H9 (cell line): ENCODE results near the gene C1orf159. TPM values are rescaled to one million over a fixed set of nuclear protein-coding genes. Genes with fewer than 3 reads are reported as not detected.

Source experiments
- DNase-seq: peaks from one replicate; pipeline ENCODE4 v3.0.0-alpha.2; 2017
- H2AFZ ChIP-seq: one replicate; pipeline ENCODE4 v1.6.1; 2013; ENCODE audit warnings: mild to moderate bottlenecking, low read length, control low read depth, moderate library complexity
- H2AK5ac ChIP-seq: 2 replicates; pipeline ENCODE4 v1.6.1; 2013; ENCODE audit warnings: low read length, control low read depth, mixed read lengths; ENCODE audit not compliant: insufficient read length
- H2BK120ac ChIP-seq: one replicate; pipeline ENCODE4 v1.6.1; 2013; ENCODE audit warnings: low read depth, mild to moderate bottlenecking, low read length, control low read depth, inconsistent platforms; ENCODE audit not compliant: poor library complexity, severe bottlenecking
- H2BK12ac ChIP-seq: 2 replicates; pipeline ENCODE4 v1.6.1; 2013; ENCODE audit warnings: low read length, control low read depth, mixed read lengths, low read depth; ENCODE audit not compliant: insufficient read length
- H2BK15ac ChIP-seq: 2 replicates; pipeline ENCODE4 v1.6.1; 2013; ENCODE audit warnings: low read depth, low read length, control low read depth
- H2BK20ac ChIP-seq: one replicate; pipeline ENCODE4 v1.6.1; 2013; ENCODE audit warnings: low read depth, mild to moderate bottlenecking, low read length, control low read depth, inconsistent platforms; ENCODE audit not compliant: poor library complexity, severe bottlenecking
- H2BK5ac ChIP-seq: 2 replicates; pipeline ENCODE4 v1.6.1; 2013; ENCODE audit warnings: low read length, control low read depth, mixed read lengths; ENCODE audit not compliant: insufficient read length
- H3K14ac ChIP-seq: 2 replicates; pipeline ENCODE4 v1.6.1; 2013; ENCODE audit warnings: low read length, control low read depth; ENCODE audit not compliant: insufficient read depth
- H3K18ac ChIP-seq: 2 replicates; pipeline ENCODE4 v1.6.1; 2013; ENCODE audit warnings: low read depth, mild to moderate bottlenecking, mixed read lengths, low read length, control low read depth; ENCODE audit not compliant: insufficient read length
- H3K23ac ChIP-seq: 2 replicates; pipeline ENCODE4 v1.6.1; 2013; ENCODE audit warnings: low read length, control low read depth, mixed read lengths, low read depth; ENCODE audit not compliant: insufficient read length
- H3K23me2 ChIP-seq: 2 replicates; pipeline ENCODE4 v1.6.1; 2013; ENCODE audit warnings: low read depth, mild to moderate bottlenecking, mixed read lengths, low read length, control low read depth; ENCODE audit not compliant: insufficient read length, poor library complexity, severe bottlenecking
- H3K27ac ChIP-seq: 2 replicates; pipeline ENCODE4 v1.5.1; 2013; ENCODE audit warnings: low read length, control low read depth, mixed read lengths, low read depth; ENCODE audit not compliant: insufficient read length
- H3K27me3 ChIP-seq: 2 replicates; pipeline ENCODE4 v1.6.1; 2013; ENCODE audit warnings: low read length, control low read depth, inconsistent platforms; ENCODE audit not compliant: insufficient read depth
- H3K4ac ChIP-seq: 2 replicates; pipeline ENCODE4 v1.6.1; 2013; ENCODE audit warnings: low read depth, mild to moderate bottlenecking, control low read depth, inconsistent platforms, low read length, moderate library complexity
- H3K4me1 ChIP-seq: 2 replicates; pipeline ENCODE4 v1.6.1; 2013; ENCODE audit warnings: low read length, control low read depth, inconsistent platforms; ENCODE audit not compliant: insufficient read depth
- H3K4me2 ChIP-seq: 2 replicates; pipeline ENCODE4 v1.6.1; 2013; ENCODE audit warnings: low read length, control low read depth, mixed read lengths; ENCODE audit not compliant: insufficient read length, insufficient read depth
- H3K56ac ChIP-seq: 2 replicates; pipeline ENCODE4 v1.6.1; 2013; ENCODE audit warnings: low read depth, mild to moderate bottlenecking, mixed read lengths, low read length, control low read depth; ENCODE audit not compliant: insufficient read length
- H3K79me1 ChIP-seq: 2 replicates; pipeline ENCODE4 v1.6.1; 2013; ENCODE audit warnings: low read depth, mild to moderate bottlenecking, moderate library complexity, low read length, control low read depth, inconsistent platforms; ENCODE audit not compliant: insufficient read depth, poor library complexity, severe bottlenecking
- H3K79me2 ChIP-seq: 2 replicates; pipeline ENCODE4 v1.6.1; 2013; ENCODE audit warnings: low read length, control low read depth, inconsistent platforms; ENCODE audit not compliant: insufficient read depth
- H3K9ac ChIP-seq: 2 replicates; pipeline ENCODE4 v1.6.1; 2013; ENCODE audit warnings: low read length, control low read depth, mixed read lengths; ENCODE audit not compliant: insufficient read length; ENCODE audit errors: extremely low read depth
- H3K9me3 ChIP-seq: one replicate; pipeline ENCODE4 v1.6.1; 2013; ENCODE audit warnings: low read depth, low read length, inconsistent platforms; ENCODE audit not compliant: control insufficient read depth
- H3T11ph ChIP-seq: one replicate; pipeline ENCODE4 v1.6.1; 2013; ENCODE audit warnings: mild to moderate bottlenecking, low read length, control low read depth, inconsistent platforms
- H4K20me1 ChIP-seq: one replicate; pipeline ENCODE4 v1.6.1; 2013; ENCODE audit not compliant: control insufficient read depth, insufficient read length, insufficient read depth
- H4K5ac ChIP-seq: 2 replicates; pipeline ENCODE4 v1.6.1; 2013; ENCODE audit warnings: low read depth, mild to moderate bottlenecking, mixed read lengths, low read length, control low read depth; ENCODE audit not compliant: insufficient read length
- H4K8ac ChIP-seq: replicated peaks from 2 replicates; pipeline ENCODE4 v1.6.1; 2013; ENCODE audit warnings: low read length, control low read depth, mixed read lengths, low read depth; ENCODE audit not compliant: insufficient read length
- H4K91ac ChIP-seq: 2 replicates; pipeline ENCODE4 v1.6.1; 2013; ENCODE audit warnings: low read depth, mild to moderate bottlenecking, moderate library complexity, mixed read lengths, low read length, control low read depth; ENCODE audit not compliant: insufficient read length
- H3K27ac Mint-ChIP-seq, 3 experiments: 2 replicates in 2 of 3; 3 replicates in 1 of 3; pipeline ENCODE4 v1.8.0; 2020 to 2021; ENCODE audit warnings: mixed read lengths in 3 of 3, mild to moderate bottlenecking in 1 of 3, moderate library complexity in 1 of 3
- H3K27me3 Mint-ChIP-seq: 2 replicates; pipeline ENCODE4 v1.8.0; 2021; ENCODE audit warnings: low read depth, mild to moderate bottlenecking, moderate library complexity, mixed read lengths
- H3K36me3 Mint-ChIP-seq, 3 experiments: 2 replicates in 2 of 3; 3 replicates in 1 of 3; pipeline ENCODE4 v1.8.0; 2020 to 2021; ENCODE audit warnings: low read depth in 3 of 3, mixed read lengths in 3 of 3; ENCODE audit not compliant: insufficient read depth in 1 of 3
- H3K4me1 Mint-ChIP-seq, 2 experiments: 2 replicates each; pipeline ENCODE4 v1.8.0; 2020; ENCODE audit warnings: mixed read lengths in 2 of 2
- H3K4me3 Mint-ChIP-seq, 2 experiments: 2 replicates in 1 of 2; 3 replicates in 1 of 2; pipeline ENCODE4 v1.8.0; 2020 to 2021; ENCODE audit warnings: mild to moderate bottlenecking in 2 of 2, mixed read lengths in 2 of 2, moderate library complexity in 1 of 2
- H3K9me3 Mint-ChIP-seq, 2 experiments: 2 replicates in 1 of 2; 3 replicates in 1 of 2; pipeline ENCODE4 v1.8.0; 2020; ENCODE audit warnings: mild to moderate bottlenecking in 2 of 2, mixed read lengths in 2 of 2, moderate library complexity in 1 of 2
- CTCF ChIP-seq: fragments of 200-600 bp; sonication (generic); conservative IDR thresholded peaks from 3 replicates; pipeline ENCODE4 v1.8.0; 2021; ENCODE audit warnings: antibody characterized with exemption, mild to moderate bottlenecking
- WGBS: extraction: QIAGEN DNeasy Blood & Tissue Kit; methylation state at CpG from one replicate; pipeline ENCODE4 v1.1.7; 2013; ENCODE audit warnings: missing lambda C conversion rate, low lambda C conversion rate, mixed read lengths; ENCODE audit not compliant: insufficient read length; ENCODE audit errors: extremely low coverage; 5-methylcytosine and 5-hydroxymethylcytosine counted together
- total RNA-seq: library from RNA; stranded (reverse); gene quantifications from 2 replicates; pipeline ENCODE4 v1.2.1, GENCODE V29; 2021

The C1orf159 gene
- total RNA-seq, 1 experiment from 2014 or later: 12.3 TPM

GRCh38 chr1:1087351-1088028 is 28.4 kb downstream of the C1orf159 start:
- Histone ChIP-seq H3K4me1 (no peaks in the 10 kb centered on the region), H3K56ac (no peak overlapping the region), H3K27ac (no peak overlapping the region), H2BK15ac (no peak overlapping the region), H4K8ac (no peak overlapping the region), H3K9me3 (no peaks in the 10 kb centered on the region), H3K23me2 (no peaks in the 10 kb centered on the region), H3K14ac (no peak overlapping the region), H2BK120ac (no peak overlapping the region), H3K4me2 (no peak overlapping the region), H4K20me1 (no peaks in the 10 kb centered on the region), H3K9ac (no peak overlapping the region), H3K27me3 (no peaks in the 10 kb centered on the region), H2BK20ac (no peak overlapping the region), H3K79me1 (no peaks in the 10 kb centered on the region), H2BK5ac (no peak overlapping the region), H3K4ac (no peak overlapping the region), H2AFZ (no peak overlapping the region), H4K5ac (no peak overlapping the region), H2BK12ac (no peak overlapping the region), H3K79me2 (no peaks in the 10 kb centered on the region), H3K23ac (no peak overlapping the region), H3K18ac (no peak overlapping the region), H2AK5ac (no peak overlapping the region), H3T11ph (no peak overlapping the region), H4K91ac (no peak overlapping the region)
- Mint-ChIP-seq H3K27me3 (no peaks in the 10 kb centered on the region), H3K36me3 (peaks cover 0 to 12% (median 0%) of the 10 kb centered on the region in 3 experiments; a peak in 5 of 7 replicates), H3K27ac (no peak overlapping the region), H3K4me1 (no peaks in the 10 kb centered on the region), H3K9me3 (no peaks in the 10 kb centered on the region), H3K4me3 (no peak overlapping the region)
- TF ChIP-seq CTCF: no peak
- WGBS: no CpG with 5 or more reads among the region's 38 CpGs
- no peak for DNase-seq
